ENCODE results near the gene SLF2. TPM values are rescaled to one million over a fixed set of nuclear protein-coding genes. Genes with fewer than 3 reads are reported as not detected.
A peak's percentile ranks its signal among the peaks of the same experiment; 100 is the strongest.

SLF2 gene
- total and polyA plus RNA-seq, 2 of the 13 experiments (the other 11 are each of a cell fraction or from before 2014, with no cell fraction given): 12.2 to 48.1 TPM

GRCh38 chr10:100912605-100913469 lies at the start of gene SLF2 (continued):
- peak; percentile 42; the same call in 1 of the 2 replicates for TF ChIP-seq ETS1 (CRISPR knock-in tag; IDR thresholded peaks at IDR 0.05)
- peak; percentile 33 for TF ChIP-seq ZNF607 (CRISPR knock-in tag; IDR thresholded peaks at IDR 0.05; ENCODE audit: borderline replicate concordance)
- no peak for TF ChIP-seq ARID2 (CRISPR knock-in tag; IDR thresholded peaks at IDR 0.05; ENCODE audit: borderline replicate concordance)
- peak; percentile 78; the same call in 1 of the 2 replicates for TF ChIP-seq CREB3 (CRISPR knock-in tag; IDR thresholded peaks at IDR 0.05)
- TF ChIP-seq DNMT3B (CRISPR knock-in tag; conservative IDR thresholded peaks at IDR 0.05): no peak
- no peak for TF ChIP-seq ZNF432 (CRISPR knock-in tag; IDR thresholded peaks at IDR 0.05; ENCODE audit: borderline replicate concordance)
- TF ChIP-seq ELK4 (CRISPR knock-in tag; IDR thresholded peaks at IDR 0.05; ENCODE audit: borderline replicate concordance): no peak
- no peak for TF ChIP-seq NR2F6 (IDR thresholded peaks at IDR 0.05)
- TF ChIP-seq NR2F6 (CRISPR knock-in tag; IDR thresholded peaks at IDR 0.05): peak; percentile 54; the same call in 1 of the 2 replicates
- TF ChIP-seq ZEB1 (IDR thresholded peaks at IDR 0.05; ENCODE audit: insufficient replicate concordance, low read depth): no peak
- no peak for TF ChIP-seq ZBTB1 (CRISPR knock-in tag; IDR thresholded peaks at IDR 0.05; ENCODE audit: borderline replicate concordance)
- peak; percentile 27; the same call in 1 of the 2 replicates for TF ChIP-seq SAFB2 (CRISPR knock-in tag; IDR thresholded peaks at IDR 0.05; ENCODE audit: borderline replicate concordance, low read depth)
- no peak for TF ChIP-seq LCORL (IDR thresholded peaks at IDR 0.05)
- TF ChIP-seq LCORL (CRISPR knock-in tag; IDR thresholded peaks at IDR 0.05): peak; percentile 64
- peak; percentile 91 for TF ChIP-seq CEBPG (CRISPR knock-in tag; IDR thresholded peaks at IDR 0.05)
- TF ChIP-seq NCOR1 (IDR thresholded peaks at IDR 0.05; ENCODE audit: borderline replicate concordance, low read length): peak; percentile 29; the same call in 1 of the 2 replicates
- no peak for TF ChIP-seq ZNF207 (IDR thresholded peaks at IDR 0.05; ENCODE audit: borderline replicate concordance)
- TF ChIP-seq GMEB2 (CRISPR knock-in tag; IDR thresholded peaks at IDR 0.05; ENCODE audit: low read depth): no peak; the same call in 1 of the 2 replicates
- TF ChIP-seq ZNF136 (CRISPR knock-in tag; IDR thresholded peaks at IDR 0.05; ENCODE audit: low read depth): no peak
- TF ChIP-seq NFE2 (CRISPR knock-in tag; IDR thresholded peaks at IDR 0.05): no peak
- peak; percentile 96 for TF ChIP-seq E2F1 (CRISPR knock-in tag; IDR thresholded peaks at IDR 0.05)
- 0 out of 2 replicates have a peak, but pooled peaks have one; percentile 27 for TF ChIP-seq ATF2 (CRISPR knock-in tag; IDR thresholded peaks at IDR 0.05)
- no peak for TF ChIP-seq JARID2 (CRISPR knock-in tag; IDR thresholded peaks at IDR 0.05; ENCODE audit: insufficient replicate concordance)

Measured in HepG2 (cell line).